RWPE1 (cell line): ENCODE measurements around the gene ANKS1A.
"Not testable (repeated sequence)": the region's sequence is repeated elsewhere in the genome, so short reads cannot be mapped to it uniquely, and the experiment has no call there.

Experiments
- CTCF ChIA-PET: fragments of 350-600 bp; sonication (Branson Sonifier 250); formaldehyde crosslinking; extraction: SDS; loops from one replicate; lab custom pipeline; 2021; lab: Yijun Ruan, JAX
- POLR2A ChIA-PET: fragments of 400-600 bp; formaldehyde crosslinking; extraction: SDS; loops from one replicate; lab custom pipeline; 2020; ENCODE audit warnings: antibody characterized with exemption; ENCODE audit not compliant: low non-redundant PET; lab: Yijun Ruan, JAX
- DNase-seq: peaks from one replicate; pipeline ENCODE4 v3.0.0; 2012; ENCODE audit warnings: low spot score
- H3K27ac ChIP-seq: fragments of 450-650 bp; 2 replicates; pipeline ENCODE4 v1.5.1; 2017
- TF ChIP-seq, protein P1 (sequence below): fragments of 450-650 bp; conservative IDR thresholded peaks from 2 replicates; pipeline ENCODE4 v1.5.1; 2017; ENCODE audit warnings: low read depth, mild to moderate bottlenecking

Gene ANKS1A

DNA sequence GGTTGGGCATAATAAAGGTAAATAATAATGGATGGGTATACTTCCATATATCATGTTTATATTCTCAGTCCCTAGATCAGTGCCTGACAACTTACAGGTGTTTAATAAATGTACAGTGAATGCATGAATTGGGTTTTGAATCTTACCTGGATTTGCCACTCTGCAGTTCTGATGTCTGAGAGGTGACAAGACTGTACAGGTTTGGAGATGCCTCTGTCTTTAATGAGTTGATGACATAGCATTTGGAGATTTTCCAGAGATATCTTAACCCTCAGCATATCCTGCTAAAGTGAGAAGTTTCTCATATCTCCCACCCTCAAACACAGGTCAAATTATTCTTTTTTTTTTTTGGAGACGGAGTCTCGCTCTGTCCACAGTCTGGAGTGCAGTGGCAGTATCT, 2.2 kb downstream of the ANKS1A start:
- ChIA-PET POLR2A (no interaction called here), CTCF (interaction anchor here (0.6 kb wide), 1 partner anchor 45 kb away, joined by 4 read pairs; no protein-coding TSS in a partner anchor)
- TF ChIP-seq, protein P1, sequence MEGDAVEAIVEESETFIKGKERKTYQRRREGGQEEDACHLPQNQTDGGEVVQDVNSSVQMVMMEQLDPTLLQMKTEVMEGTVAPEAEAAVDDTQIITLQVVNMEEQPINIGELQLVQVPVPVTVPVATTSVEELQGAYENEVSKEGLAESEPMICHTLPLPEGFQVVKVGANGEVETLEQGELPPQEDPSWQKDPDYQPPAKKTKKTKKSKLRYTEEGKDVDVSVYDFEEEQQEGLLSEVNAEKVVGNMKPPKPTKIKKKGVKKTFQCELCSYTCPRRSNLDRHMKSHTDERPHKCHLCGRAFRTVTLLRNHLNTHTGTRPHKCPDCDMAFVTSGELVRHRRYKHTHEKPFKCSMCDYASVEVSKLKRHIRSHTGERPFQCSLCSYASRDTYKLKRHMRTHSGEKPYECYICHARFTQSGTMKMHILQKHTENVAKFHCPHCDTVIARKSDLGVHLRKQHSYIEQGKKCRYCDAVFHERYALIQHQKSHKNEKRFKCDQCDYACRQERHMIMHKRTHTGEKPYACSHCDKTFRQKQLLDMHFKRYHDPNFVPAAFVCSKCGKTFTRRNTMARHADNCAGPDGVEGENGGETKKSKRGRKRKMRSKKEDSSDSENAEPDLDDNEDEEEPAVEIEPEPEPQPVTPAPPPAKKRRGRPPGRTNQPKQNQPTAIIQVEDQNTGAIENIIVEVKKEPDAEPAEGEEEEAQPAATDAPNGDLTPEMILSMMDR, result no peak

DNA sequence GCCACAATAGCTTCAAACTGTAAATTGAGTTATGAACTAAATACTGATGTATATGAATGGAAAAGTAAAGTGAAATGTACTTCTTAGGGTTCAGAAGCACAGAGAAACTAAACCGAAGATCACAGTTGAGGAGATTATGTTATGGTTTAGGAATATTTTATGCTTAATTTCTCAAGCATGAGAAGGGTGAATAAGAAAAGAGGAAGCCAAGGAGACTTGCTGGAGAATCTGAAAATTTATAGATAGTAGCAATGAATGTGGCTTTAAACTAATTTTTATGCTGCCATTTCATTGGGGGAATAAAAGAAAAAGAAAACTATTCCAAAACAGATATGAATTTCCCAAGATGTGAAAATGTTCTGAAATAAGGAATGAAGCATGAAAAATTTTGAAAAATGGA, 5.6 kb downstream of the ANKS1A start:
- ChIA-PET CTCF (interaction anchor here (0.5 to 0.8 kb wide), 4 partner anchors 24 to 611 kb away, joined by 3 to 4 read pairs (median 3); partner anchors contain the start of gene BLTP3A), POLR2A (no interaction called here)
- TF ChIP-seq, protein P1, result no peak
- H3K27ac ChIP-seq, result no peak overlapping the region
- DNase-seq, result no peak

More for the DNA sequence above, 2.2 kb downstream of the ANKS1A start:
- H3K27ac ChIP-seq, result no peak overlapping the region
- DNase-seq, result no peak

DNA sequence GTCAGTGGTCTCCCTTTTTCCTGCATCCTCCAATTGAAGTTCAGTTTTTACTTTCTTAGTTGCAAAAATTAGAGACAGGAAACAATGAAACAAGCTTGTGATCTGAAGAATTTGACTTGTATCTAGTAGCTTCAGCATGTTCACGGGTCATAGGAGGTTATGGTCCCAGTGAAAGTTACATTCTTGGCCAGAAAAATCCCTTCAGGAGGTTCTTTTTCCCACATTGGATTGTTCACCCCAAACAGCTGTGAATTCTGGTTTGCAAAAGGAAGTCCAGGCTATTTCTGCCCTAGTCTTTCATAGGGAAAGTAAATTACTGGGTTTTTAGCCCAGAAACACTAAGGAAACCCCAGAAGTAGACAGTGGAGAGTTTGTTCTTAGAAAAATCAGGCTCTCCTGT, 8.1 kb downstream of the ANKS1A start:
- CTCF ChIA-PET, result no interaction called here
- POLR2A ChIA-PET, result no interaction called here
- H3K27ac ChIP-seq, result no peak overlapping the region
- no peak for DNase-seq
- TF ChIP-seq, protein P1, result no peak

DNA sequence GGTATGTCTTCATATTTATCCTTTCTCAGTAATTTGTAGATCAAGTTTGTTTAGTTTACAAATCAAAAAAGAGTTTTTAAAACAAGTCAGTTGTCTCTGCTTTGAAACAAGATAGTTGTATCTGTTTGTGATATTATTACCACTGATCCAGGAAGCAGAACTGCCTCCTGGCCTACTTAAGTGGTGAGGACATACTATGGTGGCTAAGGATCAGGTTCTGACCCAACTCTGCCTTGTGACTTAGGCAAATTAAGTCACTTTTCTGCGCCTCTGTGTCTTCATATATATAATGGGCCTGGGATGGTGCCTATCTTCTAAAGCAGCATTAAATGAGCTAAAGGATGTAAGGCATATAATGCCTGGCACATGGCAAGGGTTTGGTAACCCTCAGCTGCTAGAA, 8.7 kb downstream of the ANKS1A start:
- ChIA-PET POLR2A (no interaction called here), CTCF (no interaction called here)
- DNase-seq, result no peak
- no peak overlapping the region for H3K27ac ChIP-seq
- TF ChIP-seq, protein P1, result no peak

DNA sequence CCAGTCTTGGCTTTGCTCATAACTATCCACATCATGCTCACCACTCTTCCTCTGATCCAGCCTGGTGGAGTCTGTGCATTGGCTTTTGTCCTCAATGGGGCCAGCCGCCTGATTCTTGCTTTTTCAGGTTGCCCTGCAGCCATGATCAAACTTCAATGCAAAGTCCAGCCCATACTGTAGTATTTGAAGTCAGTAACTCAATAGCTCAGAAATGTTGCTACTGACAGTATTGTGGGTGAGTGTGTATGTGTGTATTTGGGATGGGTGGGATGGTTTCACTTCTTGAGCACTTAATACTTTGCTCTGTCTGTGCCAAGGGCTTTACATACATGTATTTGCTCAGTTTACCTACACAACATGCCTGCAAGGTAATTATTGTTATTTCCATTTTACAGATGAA, 10.7 kb downstream of the ANKS1A start:
- CTCF ChIA-PET, POLR2A ChIA-PET, H3K27ac ChIP-seq, DNase-seq: not testable (repeated sequence)

DNA sequence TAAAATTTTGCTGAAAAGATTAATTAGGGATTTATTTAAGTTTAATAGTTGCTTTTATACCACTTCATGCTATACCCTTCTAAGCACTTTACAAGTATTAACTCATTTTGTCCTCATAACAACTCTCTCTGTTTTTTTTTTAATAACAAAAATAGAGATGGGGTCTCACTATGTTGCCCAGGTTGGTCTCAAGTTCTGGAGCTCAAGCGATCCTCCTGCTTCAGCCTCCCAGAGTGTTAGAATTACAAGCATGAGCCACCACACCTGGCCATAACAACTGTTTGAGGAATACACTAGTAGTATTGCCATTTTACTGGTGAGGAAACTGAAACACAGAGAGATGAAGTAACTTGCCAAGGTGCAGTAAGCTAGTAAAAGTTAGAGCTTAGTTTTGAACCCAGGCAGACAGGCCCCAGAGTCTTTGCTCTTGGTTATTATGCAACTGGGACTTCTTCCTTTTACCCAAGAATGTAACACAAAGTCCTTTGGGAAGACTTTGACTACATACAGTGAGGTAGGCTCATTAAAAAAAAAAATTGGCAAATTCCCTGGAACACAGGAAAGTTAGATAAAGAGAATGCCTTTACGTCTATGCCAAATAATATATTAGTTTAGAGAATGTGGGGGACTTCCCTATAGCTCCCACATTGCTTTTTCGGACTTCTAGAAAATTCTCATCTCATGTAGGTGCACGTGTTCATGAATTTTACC, 11.4 kb downstream of the ANKS1A start:
- no peak for DNase-seq
- POLR2A ChIA-PET, result no interaction called here
- CTCF ChIA-PET, result no interaction called here
- no peak overlapping the region for H3K27ac ChIP-seq
- TF ChIP-seq, protein P1, result no peak

DNA sequence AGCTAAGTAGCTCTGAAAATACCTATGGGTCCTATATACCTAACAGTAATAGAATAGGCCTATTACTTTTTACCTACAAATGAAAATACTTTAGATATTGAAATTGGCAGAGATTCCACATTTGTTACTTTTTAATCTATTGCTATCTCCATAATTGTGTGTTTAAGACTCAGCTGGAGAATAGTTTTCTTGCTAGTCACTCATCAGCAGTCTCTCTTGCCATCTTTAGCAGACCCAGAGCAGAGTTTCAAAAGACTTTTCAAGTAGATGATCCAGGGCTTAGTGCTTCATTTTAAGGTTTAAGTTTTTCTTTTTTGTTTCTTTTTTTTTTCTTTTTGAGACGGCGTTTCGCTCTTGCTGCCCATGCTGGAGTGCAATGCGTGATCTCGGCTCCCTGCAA, 12.9 kb downstream of the ANKS1A start:
- POLR2A ChIA-PET, result no interaction called here
- CTCF ChIA-PET, result interaction anchor here (0.6 kb wide), 2 partner anchors 39 to 184 kb away, joined by 3 to 4 read pairs; no protein-coding TSS in a partner anchor
- TF ChIP-seq, protein P1, result no peak
- no peak overlapping the region for H3K27ac ChIP-seq
- no peak for DNase-seq
